ENCODE data around the gene SH2D4B. TPM values are rescaled to one million over a fixed set of nuclear protein-coding genes. Genes with fewer than 3 reads are reported as not detected.
A peak's percentile ranks its signal among the peaks of the same experiment; 100 is the strongest.

The SH2D4B gene
- total RNA-seq, 4 donors from 2014 or later = 0.13 TPM; not detected in 3

DNA sequence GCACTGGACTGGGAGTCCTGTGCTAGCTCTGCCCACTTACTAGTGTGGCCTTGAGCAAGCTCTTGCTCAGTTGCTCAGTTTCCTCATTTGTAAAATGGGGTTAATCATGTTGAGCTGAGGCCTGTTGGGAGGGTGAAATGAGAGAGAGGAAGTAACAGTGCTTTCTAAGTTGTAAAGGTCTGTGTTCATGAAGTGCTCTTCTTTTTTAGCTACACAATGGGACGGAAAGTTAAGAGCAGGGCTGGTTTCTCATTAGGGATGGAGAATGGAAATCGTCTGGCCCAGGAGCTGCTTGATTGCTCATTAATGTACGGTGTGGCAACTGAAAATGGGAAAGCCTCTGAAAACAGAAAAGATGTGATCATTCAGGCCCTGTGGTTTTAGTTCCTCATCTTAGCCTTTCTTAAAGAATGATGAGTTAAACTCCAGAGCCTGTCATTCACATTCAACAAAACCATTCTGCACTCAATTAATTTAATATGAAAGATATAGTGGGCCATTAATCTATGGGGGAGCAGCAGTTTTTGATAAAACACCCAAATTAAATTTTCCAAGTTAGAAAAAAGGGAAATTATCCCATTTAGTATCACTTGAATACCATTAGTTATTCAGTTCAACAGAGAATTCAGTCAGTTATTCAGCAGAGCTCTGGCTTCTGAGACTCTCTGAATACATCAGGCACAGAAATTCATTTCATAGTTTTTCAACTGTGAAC is 60.5 kb downstream of the SH2D4B start:
- no peak for TF ChIP-seq POLR2A (IDR thresholded peaks at IDR 0.05)
- TF ChIP-seq, protein P1, sequence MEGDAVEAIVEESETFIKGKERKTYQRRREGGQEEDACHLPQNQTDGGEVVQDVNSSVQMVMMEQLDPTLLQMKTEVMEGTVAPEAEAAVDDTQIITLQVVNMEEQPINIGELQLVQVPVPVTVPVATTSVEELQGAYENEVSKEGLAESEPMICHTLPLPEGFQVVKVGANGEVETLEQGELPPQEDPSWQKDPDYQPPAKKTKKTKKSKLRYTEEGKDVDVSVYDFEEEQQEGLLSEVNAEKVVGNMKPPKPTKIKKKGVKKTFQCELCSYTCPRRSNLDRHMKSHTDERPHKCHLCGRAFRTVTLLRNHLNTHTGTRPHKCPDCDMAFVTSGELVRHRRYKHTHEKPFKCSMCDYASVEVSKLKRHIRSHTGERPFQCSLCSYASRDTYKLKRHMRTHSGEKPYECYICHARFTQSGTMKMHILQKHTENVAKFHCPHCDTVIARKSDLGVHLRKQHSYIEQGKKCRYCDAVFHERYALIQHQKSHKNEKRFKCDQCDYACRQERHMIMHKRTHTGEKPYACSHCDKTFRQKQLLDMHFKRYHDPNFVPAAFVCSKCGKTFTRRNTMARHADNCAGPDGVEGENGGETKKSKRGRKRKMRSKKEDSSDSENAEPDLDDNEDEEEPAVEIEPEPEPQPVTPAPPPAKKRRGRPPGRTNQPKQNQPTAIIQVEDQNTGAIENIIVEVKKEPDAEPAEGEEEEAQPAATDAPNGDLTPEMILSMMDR (IDR thresholded peaks at IDR 0.05) = no peak
- intact Hi-C loops (cut with DNase I) = no loop called here
- no peaks in the 10 kb centered on the region for H3K9me3 ChIP-seq
- WGBS, 2 donors = 55 to 56% methylated on average over 3 of the region's 3 CpGs
- no peak overlapping the region for H3K4me3 ChIP-seq
- H3K27ac ChIP-seq = no peak overlapping the region
- no peaks in the 10 kb centered on the region for H3K4me1 ChIP-seq
- H3K36me3 ChIP-seq = no peaks in the 10 kb centered on the region
- H3K27me3 ChIP-seq = no peaks in the 10 kb centered on the region
- no peak for DNase-seq

DNA sequence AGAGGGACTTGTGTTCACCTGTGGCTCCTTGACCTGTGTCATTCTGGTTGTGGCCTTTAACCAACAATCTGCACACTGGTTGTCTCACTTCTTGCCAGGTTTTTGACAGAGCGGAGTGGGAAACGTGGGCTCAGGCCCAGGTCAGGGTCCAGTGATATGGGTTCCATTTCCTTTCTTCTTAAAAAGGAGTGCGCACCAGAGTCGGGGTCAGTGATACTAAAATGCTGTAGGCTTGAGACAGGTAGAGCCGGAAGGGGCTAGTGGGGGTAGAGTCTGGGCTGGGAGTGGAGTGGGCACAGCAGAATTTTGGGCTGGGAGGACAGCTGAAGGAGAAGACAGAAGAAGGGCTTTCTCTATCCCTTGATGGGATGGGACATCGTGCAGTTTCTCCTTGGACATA is 61.2 kb downstream of the SH2D4B start:
- H3K4me3 ChIP-seq = no peak overlapping the region

DNA sequence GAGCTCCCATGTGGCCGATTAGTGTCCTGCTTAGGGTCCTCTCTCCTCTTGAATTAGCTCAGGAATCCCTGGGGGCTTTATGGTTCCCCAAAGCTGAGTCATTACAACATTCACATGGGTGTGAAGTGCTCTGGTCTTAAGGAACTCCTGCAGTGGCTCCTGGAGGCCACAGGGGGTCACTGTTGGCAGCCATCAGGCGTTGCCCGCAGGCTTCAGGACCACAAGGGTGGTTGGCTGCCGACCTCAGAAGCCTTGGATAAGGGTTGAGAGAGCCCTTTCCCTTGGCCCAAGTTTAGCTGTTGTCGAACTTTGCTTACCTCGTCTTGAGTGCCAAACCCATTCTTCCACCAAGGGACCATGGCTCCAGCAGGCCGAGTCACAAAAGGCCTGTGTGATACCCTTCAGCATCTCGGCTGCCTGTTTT is 61.7 kb downstream of the SH2D4B start:
- Histone ChIP-seq H3K4me3 (no peak overlapping the region), H3K27ac (no peak overlapping the region), H3K9me3 (no peaks in the 10 kb centered on the region), H3K4me1 (no peaks in the 10 kb centered on the region), H3K36me3 (no peaks in the 10 kb centered on the region), H3K27me3 (no peaks in the 10 kb centered on the region)
- intact Hi-C loops (cut with DNase I) = no loop called here
- 54 to 84% methylated on average over 4 to 7 of the region's 8 CpGs for WGBS, 2 donors
- TF ChIP-seq POLR2A (IDR thresholded peaks at IDR 0.05) = no peak
- TF ChIP-seq, protein P1 (IDR thresholded peaks at IDR 0.05) = peak in 4 of 6 experiments; percentile 16 to 56 (median 38)
- DNase-seq = no peak

More for the DNA sequence above, 61.2 kb downstream of the SH2D4B start:
- Histone ChIP-seq H3K4me1 (no peaks in the 10 kb centered on the region), H3K27ac (no peak overlapping the region), H3K27me3 (no peaks in the 10 kb centered on the region), H3K9me3 (no peaks in the 10 kb centered on the region), H3K36me3 (no peaks in the 10 kb centered on the region)
- intact Hi-C loops (cut with DNase I) = no loop called here
- TF ChIP-seq, protein P1 (IDR thresholded peaks at IDR 0.05) = no peak
- TF ChIP-seq POLR2A (IDR thresholded peaks at IDR 0.05) = no peak
- no peak for DNase-seq
- WGBS, 2 donors = 68 to 85% methylated on average over 6 of the region's 6 CpGs

DNA sequence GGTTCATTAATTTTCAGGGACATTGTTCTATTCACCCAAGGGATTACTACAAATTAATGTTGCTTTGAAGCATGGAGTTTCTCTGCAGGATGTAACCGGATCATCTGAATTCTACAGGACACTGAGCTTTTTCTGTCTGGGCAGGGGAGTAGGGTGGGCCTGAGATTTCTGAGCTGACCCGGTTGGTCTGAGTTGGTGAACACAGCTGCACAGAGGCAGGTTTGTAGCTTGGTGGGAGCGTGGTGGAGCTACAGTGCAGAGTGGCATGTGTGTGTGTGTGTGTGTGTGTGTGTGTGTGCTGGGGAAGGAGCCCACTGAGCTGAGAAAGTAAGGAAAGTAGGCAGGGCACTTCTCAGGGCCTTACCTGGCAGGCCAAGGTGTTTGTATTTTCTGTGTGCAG is 62.6 kb downstream of the SH2D4B start:
- Histone ChIP-seq H3K27ac (no peak overlapping the region), H3K4me1 (no peaks in the 10 kb centered on the region), H3K9me3 (no peaks in the 10 kb centered on the region), H3K27me3 (no peaks in the 10 kb centered on the region), H3K4me3 (no peak overlapping the region), H3K36me3 (no peaks in the 10 kb centered on the region)
- no peak for DNase-seq
- intact Hi-C loops (cut with DNase I) = no loop called here
- 85 to 93% methylated on average over 3 of the region's 3 CpGs for WGBS, 2 donors
- TF ChIP-seq POLR2A (IDR thresholded peaks at IDR 0.05) = no peak
- TF ChIP-seq, protein P1 (IDR thresholded peaks at IDR 0.05) = no peak

DNA sequence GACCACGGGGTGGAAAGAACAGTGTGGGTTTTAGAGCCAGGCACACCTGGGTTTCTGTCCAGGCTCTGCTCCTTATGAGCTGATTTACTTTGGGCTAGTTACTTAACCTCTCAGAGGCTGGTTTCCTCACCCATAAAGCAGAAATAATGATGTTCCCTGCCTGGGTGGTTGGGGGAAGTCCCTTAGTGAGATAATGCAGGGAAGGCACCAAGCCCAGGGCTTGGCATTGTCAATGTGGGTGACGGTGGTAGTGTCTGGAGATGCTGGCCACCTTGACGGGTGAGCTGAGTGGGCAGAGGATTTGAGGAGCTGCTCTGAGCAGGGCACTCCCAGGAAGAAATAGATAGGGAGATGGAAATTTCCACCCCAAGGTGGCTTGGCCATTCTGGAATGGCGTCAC is 65.2 kb downstream of the SH2D4B start:
- Histone ChIP-seq H3K4me1 (no peaks in the 10 kb centered on the region), H3K27me3 (no peaks in the 10 kb centered on the region), H3K9me3 (no peaks in the 10 kb centered on the region), H3K27ac (no peak overlapping the region), H3K4me3 (no peak overlapping the region), H3K36me3 (no peaks in the 10 kb centered on the region)
- WGBS, 2 donors = 78 to 100% methylated on average over 4 of the region's 4 CpGs
- no peak for DNase-seq
- TF ChIP-seq, protein P1 (IDR thresholded peaks at IDR 0.05) = no peak
- no peak for TF ChIP-seq POLR2A (IDR thresholded peaks at IDR 0.05)
- intact Hi-C loops (cut with DNase I) = no loop called here

Measured in esophagus squamous epithelium (tissue), 5 donors.